Measurements from ENCODE around the gene ING2. TPM values are rescaled to one million over a fixed set of nuclear protein-coding genes. Genes with fewer than 3 reads are reported as not detected.

ING2 gene
- total RNA-seq (2021; fragmentation: NEBNext Ultra II Directional; extraction: Animal tissue kit (Norgen Biotek cat#: 25700)) (14.8 and 16.1 TPM in 2 replicates), polyA plus RNA-seq (2011; rRNA removed) (5.1 and 5.7 TPM in 2 replicates), polyA minus RNA-seq (2011; rRNA and poly(A)+ RNA removed) (1.9 and 2.3 TPM in 2 replicates)
- polyA plus RNA-seq (2011; cell fraction: cytosol; rRNA removed) = 15.3 TPM
- 4.0 TPM for polyA plus RNA-seq (2011; cell fraction: nucleus; rRNA removed)
- polyA plus RNA-seq (2012, experiment 1 of 2) = 15.0 to 20.4 TPM (median 17.0 TPM) in 4 replicates
- polyA plus RNA-seq (2012, experiment 2 of 2) = 4.2 TPM
- polyA plus RNA-seq (2013, experiment 1 of 2) = 19.0 TPM
- 20.5 TPM for polyA plus RNA-seq (2013, experiment 2 of 2)
- polyA minus RNA-seq (2011; cell fraction: cytosol; rRNA and poly(A)+ RNA removed) = 6.2 TPM
- 5.1 TPM for polyA minus RNA-seq (2011; cell fraction: nucleus; rRNA and poly(A)+ RNA removed)
- long read RNA-seq, experiment 1, partial matches to known transcripts = 3 of 6 reads
- long read RNA-seq, experiment 1, other reads (novel, unspliced or antisense) = 0 of 6 reads
- long read RNA-seq, experiment 2, transcript ING2-202 (2 exons, 599 nt) = major isoform, 5 of 5 reads
- long read RNA-seq, experiment 2, partial matches to known transcripts = 0 of 5 reads
- long read RNA-seq, experiment 2, other reads (novel, unspliced or antisense) = 0 of 5 reads

DNA sequence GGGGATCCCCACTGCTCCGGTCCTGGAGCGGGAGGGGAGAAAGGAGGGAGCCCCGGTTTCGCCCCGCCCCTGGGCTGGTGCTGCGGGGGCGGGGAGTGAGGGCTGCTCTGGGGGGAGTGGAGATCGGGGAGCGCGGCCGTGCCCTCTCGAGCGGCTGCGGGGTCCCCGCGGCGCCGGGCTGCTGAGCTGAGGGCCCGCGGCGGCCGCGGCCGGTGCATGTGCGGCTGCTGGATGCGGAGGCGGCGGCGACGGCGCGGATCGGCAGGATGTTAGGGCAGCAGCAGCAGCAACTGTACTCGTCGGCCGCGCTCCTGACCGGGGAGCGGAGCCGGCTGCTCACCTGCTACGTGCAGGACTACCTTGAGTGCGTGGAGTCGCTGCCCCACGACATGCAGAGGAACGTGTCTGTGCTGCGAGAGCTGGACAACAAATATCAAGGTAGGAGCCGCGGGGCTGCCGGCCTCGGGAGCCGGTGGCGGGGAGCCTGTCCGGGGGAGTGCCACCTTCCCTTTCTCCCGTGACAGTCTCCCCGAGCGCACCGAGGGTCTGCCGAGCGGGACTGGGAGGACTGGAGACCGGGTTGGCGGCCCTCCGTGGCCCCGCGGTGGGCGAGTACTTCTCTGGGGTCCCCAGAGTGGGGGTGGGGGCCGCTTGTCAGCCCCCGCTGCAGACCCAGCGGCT lies at the start of gene ING2:
ING2 (plus strand) TSS at position 129 of the 681 bp plus-strand sequence; CDS start at position 267, 138 bp downstream.
- peak within 1 kb of the TSS; percentile 69 for H3K4ac ChIP-seq (replicated peaks; ENCODE audit: insufficient read length, low read depth, low read length)
- peak within 1 kb of the TSS; percentile 97 for H3K27ac ChIP-seq (ENCODE audit: low read depth, low read length)
- H3K9ac ChIP-seq (replicated peaks in 1 of 4; ENCODE audit: extremely low read depth in 1 of 4, low read depth in 3 of 4, low read length in 3 of 4) = peak within 1 kb of the TSS; percentile 70 to 93 (median 88)
- no peak for FAIRE-seq
- H2BK12ac ChIP-seq (ENCODE audit: low read depth, low read length) = 0 out of 2 replicates have a peak within 1 kb of the TSS, but pooled peaks have one; percentile 80
- H3K79me2 ChIP-seq (ENCODE audit: control insufficient read depth in 1 of 2, insufficient read depth in 2 of 2, low read length in 2 of 2) = peaks cover 3 to 42% of the 10 kb centered on the region in 2 experiments; a peak in 3 of 4 replicates
- H4K91ac ChIP-seq (replicated peaks; ENCODE audit: insufficient read length, low read length) = peak within 1 kb of the TSS; percentile 91
- ChIA-PET CTCF (ENCODE audit: partially characterized antibody) (interaction anchor here (0.6 to 3.5 kb wide), 2 partner anchors 31 to 95 kb away, joined by 3 to 10 read pairs; no protein-coding TSS in a partner anchor), POLR2A (ENCODE audit: partially characterized antibody) (interaction anchor here (0.8 to 3.7 kb wide), 6 partner anchors 9 to 95 kb away, joined by 3 to 22 read pairs (median 8); partner anchors contain the start of gene CDKN2AIP)
- peak within 1 kb of the TSS; percentile 95 for H2BK5ac ChIP-seq (ENCODE audit: low read depth, low read length)
- H3K4me2 ChIP-seq (ENCODE audit: insufficient read depth in 1 of 2, low read depth in 2 of 2, low read length in 2 of 2) = peak within 1 kb of the TSS; percentile 87 to 96
- peak within 1 kb of the TSS; percentile 96 for H4K5ac ChIP-seq (ENCODE audit: insufficient read length, low read depth, low read length)
- H3K36me3 ChIP-seq (ENCODE audit: control insufficient read depth in 2 of 4, insufficient read depth in 4 of 4, low read length in 3 of 4) = no peaks in the 10 kb centered on the region
- H3K4me1 ChIP-seq (replicated peaks in 1 of 4; ENCODE audit: control insufficient read depth in 3 of 4, insufficient read depth in 4 of 4, low read length in 3 of 4) = peaks cover 0 to 5% (median 1%) of the 10 kb centered on the region in 4 experiments; a peak in 2 of 7 replicates
- H2BK15ac ChIP-seq (ENCODE audit: low read length) = no peak within 1 kb of the TSS; the same call in 1 of the 2 replicates
- no peak within 1 kb of the TSS for H3K14ac ChIP-seq (ENCODE audit: insufficient read length)
- peak within 1 kb of the TSS; percentile 60; the same call in 1 of the 2 replicates for H2AFZ ChIP-seq (ENCODE audit: low read length)
- peak within 1 kb of the TSS; percentile 98 for H4K8ac ChIP-seq (ENCODE audit: extremely low read depth, insufficient read depth, low read length)
- H2AK5ac ChIP-seq (ENCODE audit: low read depth, low read length) = no peak within 1 kb of the TSS
- H3K4me3 ChIP-seq (ENCODE audit: extremely low read depth in 1 of 4, insufficient read depth in 2 of 4, low read depth in 3 of 4, low read length in 4 of 4) = peak within 1 kb of the TSS; percentile 73 to 100 (median 90)
- H2BK120ac ChIP-seq (replicated peaks; ENCODE audit: low read depth, low read length) = no peak within 1 kb of the TSS
- H3K56ac ChIP-seq (replicated peaks; ENCODE audit: insufficient read length, low read depth, low read length) = peak within 1 kb of the TSS; percentile 90
- H3K23ac ChIP-seq (ENCODE audit: insufficient read length) = no peak within 1 kb of the TSS
- peaks cover 10% of the 10 kb centered on the region for H3K23me2 ChIP-seq (ENCODE audit: low read depth, low read length)
- WGBS, 2 experiments (ENCODE audit: extremely low coverage in 1 of 2, insufficient coverage in 1 of 2, insufficient read length in 1 of 2, insufficient replicate concordance in 2 of 2, low coverage in 1 of 2, low lambda C conversion rate in 2 of 2, missing lambda C conversion rate in 1 of 2) = 2% methylated on average over 57 of the region's 68 CpGs; no CpG with 5 or more reads in 1 of the 2 experiments
- H3K18ac ChIP-seq (ENCODE audit: extremely low read depth, low read length) = peak within 1 kb of the TSS; percentile 97
- DNase-seq (ENCODE audit: low read depth in 1 of 2, low spot score in 2 of 2) = peak in 1 of 2 experiments; percentile 67
- H3K27me3 ChIP-seq (replicated peaks in 1 of 4; ENCODE audit: control insufficient read depth in 3 of 4, extremely low read depth in 1 of 4, insufficient read depth in 3 of 4, low read length in 3 of 4) = no peaks in the 10 kb centered on the region
- peaks cover 3 to 5% of the 10 kb centered on the region in 2 experiments for H4K20me1 ChIP-seq (replicated peaks in 1 of 2; ENCODE audit: control insufficient read depth in 1 of 2, insufficient read depth in 2 of 2, low read length in 2 of 2)
- no peaks in the 10 kb centered on the region for H3K79me1 ChIP-seq (ENCODE audit: low read depth, low read length)
- H3K9me3 ChIP-seq (ENCODE audit: insufficient read depth in 2 of 2, low read depth in 1 of 2, low read length in 1 of 2) = no peaks in the 10 kb centered on the region
- no peak within 1 kb of the TSS for H2BK20ac ChIP-seq (ENCODE audit: low read length)
- TF ChIP-seq SP1 (IDR thresholded peaks at IDR 0.05; ENCODE audit: low read depth, low read length) = no peak
- TF ChIP-seq EGR1 (IDR thresholded peaks at IDR 0.05; ENCODE audit: borderline replicate concordance, low read depth, low read length) = peak; percentile 95
- TF ChIP-seq SUZ12 (IDR thresholded peaks at IDR 0.05; ENCODE audit: low read length) = no peak
- TF ChIP-seq GABPA (IDR thresholded peaks at IDR 0.05; ENCODE audit: borderline replicate concordance, insufficient read depth, low read length) = no peak
- peak; percentile 8 for TF ChIP-seq ASH2L (IDR thresholded peaks at IDR 0.05; ENCODE audit: low read length)
- TF ChIP-seq HDAC2 (IDR thresholded peaks at IDR 0.05; ENCODE audit: borderline replicate concordance in 1 of 2, low read depth in 2 of 2, low read length in 2 of 2) = peak in 1 of 2 experiments; percentile 39; a peak in 2 of 4 replicates
- TF ChIP-seq TEAD4 (IDR thresholded peaks at IDR 0.05; ENCODE audit: low read depth, low read length) = no peak
- TF ChIP-seq RBBP5 (IDR thresholded peaks at IDR 0.05; ENCODE audit: borderline replicate concordance, low read depth, low read length) = peak; percentile 79; the same call in 1 of the 2 replicates

All from H1 (cell line).